ENCODE results near the gene ASIC3.

The ASIC3 gene

DNA sequence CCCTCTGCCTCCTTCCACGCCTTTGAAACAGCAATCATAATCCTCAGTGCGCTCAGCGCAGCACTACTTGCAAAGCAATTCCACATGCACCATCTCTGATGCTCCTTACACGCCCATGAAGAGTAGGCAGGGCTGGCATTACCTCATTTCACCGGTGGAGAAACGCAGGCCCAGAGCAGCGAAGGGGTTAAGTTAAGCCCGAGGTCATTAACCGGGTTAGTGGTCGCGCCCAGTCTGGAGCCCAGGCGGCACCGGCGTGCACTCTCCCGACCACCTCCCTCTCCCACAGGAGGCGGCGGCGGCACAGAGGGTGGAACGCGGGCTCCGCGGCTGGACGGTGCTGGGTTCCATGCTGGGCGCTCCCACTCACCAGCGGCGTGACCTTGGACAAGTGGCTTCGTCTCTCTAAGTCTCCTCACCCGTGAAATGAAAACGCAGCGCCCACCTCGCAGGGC is 31.8 kb downstream of the ASIC3 start:
- TF ChIP-seq, protein P1, sequence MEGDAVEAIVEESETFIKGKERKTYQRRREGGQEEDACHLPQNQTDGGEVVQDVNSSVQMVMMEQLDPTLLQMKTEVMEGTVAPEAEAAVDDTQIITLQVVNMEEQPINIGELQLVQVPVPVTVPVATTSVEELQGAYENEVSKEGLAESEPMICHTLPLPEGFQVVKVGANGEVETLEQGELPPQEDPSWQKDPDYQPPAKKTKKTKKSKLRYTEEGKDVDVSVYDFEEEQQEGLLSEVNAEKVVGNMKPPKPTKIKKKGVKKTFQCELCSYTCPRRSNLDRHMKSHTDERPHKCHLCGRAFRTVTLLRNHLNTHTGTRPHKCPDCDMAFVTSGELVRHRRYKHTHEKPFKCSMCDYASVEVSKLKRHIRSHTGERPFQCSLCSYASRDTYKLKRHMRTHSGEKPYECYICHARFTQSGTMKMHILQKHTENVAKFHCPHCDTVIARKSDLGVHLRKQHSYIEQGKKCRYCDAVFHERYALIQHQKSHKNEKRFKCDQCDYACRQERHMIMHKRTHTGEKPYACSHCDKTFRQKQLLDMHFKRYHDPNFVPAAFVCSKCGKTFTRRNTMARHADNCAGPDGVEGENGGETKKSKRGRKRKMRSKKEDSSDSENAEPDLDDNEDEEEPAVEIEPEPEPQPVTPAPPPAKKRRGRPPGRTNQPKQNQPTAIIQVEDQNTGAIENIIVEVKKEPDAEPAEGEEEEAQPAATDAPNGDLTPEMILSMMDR (IDR thresholded peaks at IDR 0.05; ENCODE audit: borderline replicate concordance, control extremely low read depth, extremely low read depth, insufficient read depth, missing control alignments): no peak
- in situ Hi-C loops (cut with MboI; ENCODE audit: low sequenced_read_pairs, unreplicated experiment): no loop called here
- no peak for DNase-seq (ENCODE audit: low spot score)

GRCh38 chr7:151080522-151081169 is 32.3 kb downstream of the ASIC3 start, which contains the start of gene FASTK:
TSS of gene FASTK (minus strand) at chr7:151080809. CDS start at chr7:151080766, 43 bp downstream.
- peak; percentile 98 for DNase-seq (ENCODE audit: low spot score)
- in situ Hi-C loops (cut with MboI; ENCODE audit: low sequenced_read_pairs, unreplicated experiment): no loop called here
- TF ChIP-seq, protein P1 (IDR thresholded peaks at IDR 0.05; ENCODE audit: borderline replicate concordance, control extremely low read depth, extremely low read depth, insufficient read depth, missing control alignments): no peak

- in situ Hi-C loops (cut with MboI; ENCODE audit: low sequenced_read_pairs, unreplicated experiment): no loop called here
- TF ChIP-seq, protein P1 (IDR thresholded peaks at IDR 0.05; ENCODE audit: borderline replicate concordance, control extremely low read depth, extremely low read depth, insufficient read depth, missing control alignments): no peak
- DNase-seq (ENCODE audit: low spot score): no peak
Measured at GRCh38 chr7:151081170-151082101, 33.1 kb downstream of the ASIC3 start.

GRCh38 chr7:151082141-151083070 is 34.1 kb downstream of the ASIC3 start:
- DNase-seq (ENCODE audit: low spot score): no peak
- in situ Hi-C loops (cut with MboI; ENCODE audit: low sequenced_read_pairs, unreplicated experiment): no loop called here

GRCh38 chr7:151083071-151083823 is 34.9 kb downstream of the ASIC3 start, which contains the start of gene TMUB1:
TSS of gene TMUB1 (minus strand) at chr7:151083493. CDS start at chr7:151082563, 930 bp downstream.
- TF ChIP-seq, protein P1 (IDR thresholded peaks at IDR 0.05; ENCODE audit: borderline replicate concordance, control extremely low read depth, extremely low read depth, insufficient read depth, missing control alignments): no peak
- DNase-seq (ENCODE audit: low spot score): peak; percentile 89
- in situ Hi-C loops (cut with MboI; ENCODE audit: low sequenced_read_pairs, unreplicated experiment): no loop called here

More at GRCh38 chr7:151082141-151083070, 34.1 kb downstream of the ASIC3 start:
- TF ChIP-seq, protein P1 (IDR thresholded peaks at IDR 0.05; ENCODE audit: borderline replicate concordance, control extremely low read depth, extremely low read depth, insufficient read depth, missing control alignments): no peak

Data from GM13976 (cell line).